ENCODE results near the gene MUS81.
"Not testable (repeated sequence)": the region's sequence is repeated elsewhere in the genome, so short reads cannot be mapped to it uniquely, and the experiment has no call there.

Gene MUS81

GRCh38 chr11:65873318-65874156 is 13.3 kb downstream of the MUS81 start:
- peak; percentile 87 to 93 for DNase-seq (ENCODE audit: low read depth in 2 of 2)

- DNase-seq (ENCODE audit: low read depth in 2 of 2), result no peak
Observed at GRCh38 chr11:65879617-65880016, 19.4 kb downstream of the MUS81 start, which contains the start of gene CTSW. TSS of gene CTSW (plus strand) at chr11:65879837. CDS start at chr11:65879855, 18 bp downstream.

GRCh38 chr11:65880027-65880426 is 19.8 kb downstream of the MUS81 start:
- no peak for DNase-seq (ENCODE audit: low read depth in 2 of 2)

- DNase-seq (ENCODE audit: low read depth in 2 of 2), result no peak
Observed at GRCh38 chr11:65880844-65881421, 20.7 kb downstream of the MUS81 start.

- DNase-seq (ENCODE audit: low read depth in 2 of 2), result no peak
Observed at GRCh38 chr11:65882120-65883057, 22.2 kb downstream of the MUS81 start.

- no peak for DNase-seq (ENCODE audit: low read depth in 2 of 2)
Observed at GRCh38 chr11:65883058-65883761, 23.0 kb downstream of the MUS81 start.

GRCh38 chr11:65883786-65884715 is 23.8 kb downstream of the MUS81 start:
- DNase-seq (ENCODE audit: low read depth in 2 of 2), result no peak

GRCh38 chr11:65884716-65885092 is 24.5 kb downstream of the MUS81 start:
- DNase-seq (ENCODE audit: low read depth in 2 of 2), result peak in 1 of 2 donors; percentile 58

GRCh38 chr11:65885231-65885630 is 25.0 kb downstream of the MUS81 start:
- DNase-seq (ENCODE audit: low read depth in 2 of 2), result no peak

GRCh38 chr11:65885808-65886536 is 25.7 kb downstream of the MUS81 start:
- no peak for DNase-seq (ENCODE audit: low read depth in 2 of 2)

- no peak for DNase-seq (ENCODE audit: low read depth in 2 of 2)
Observed at GRCh38 chr11:65886826-65887722, 26.8 kb downstream of the MUS81 start.

GRCh38 chr11:65887723-65888162 is 27.5 kb downstream of the MUS81 start:
- DNase-seq (ENCODE audit: low read depth in 2 of 2), result no peak

GRCh38 chr11:65888163-65888814 is 28.1 kb downstream of the MUS81 start, which contains the start of gene FIBP:
TSS of gene FIBP (minus strand) at chr11:65888471. CDS start at chr11:65888418, 53 bp downstream.
- peak; percentile 90 to 92 for DNase-seq (ENCODE audit: low read depth in 2 of 2)

GRCh38 chr11:65890324-65891218 is 30.3 kb downstream of the MUS81 start, which contains the start of gene CCDC85B:
TSS of gene CCDC85B (plus strand) at chr11:65890673. CDS start at chr11:65890784, 111 bp downstream.
- DNase-seq (ENCODE audit: low read depth in 2 of 2), result peak; percentile 97 to 98

- no peak for DNase-seq (ENCODE audit: low read depth in 2 of 2)
Observed at GRCh38 chr11:65891219-65892136, 31.2 kb downstream of the MUS81 start.

- DNase-seq (ENCODE audit: low read depth in 2 of 2), result not testable (repeated sequence)
Observed at GRCh38 chr11:65892137-65892540, 31.9 kb downstream of the MUS81 start.

Data from stimulated activated CD8-positive, alpha-beta memory T cell treated with anti-CD3 and anti-CD28 coated beads, Interleukin-15, amount 100 ng/mL, for 4 hours (primary cell).